ENCODE results near the gene H2BK1. TPM values are rescaled to one million over a fixed set of nuclear protein-coding genes. Genes with fewer than 3 reads are reported as not detected.

Gene H2BK1
- total and polyA plus RNA-seq, 2 experiments from 2014 or later: not detected

DNA sequence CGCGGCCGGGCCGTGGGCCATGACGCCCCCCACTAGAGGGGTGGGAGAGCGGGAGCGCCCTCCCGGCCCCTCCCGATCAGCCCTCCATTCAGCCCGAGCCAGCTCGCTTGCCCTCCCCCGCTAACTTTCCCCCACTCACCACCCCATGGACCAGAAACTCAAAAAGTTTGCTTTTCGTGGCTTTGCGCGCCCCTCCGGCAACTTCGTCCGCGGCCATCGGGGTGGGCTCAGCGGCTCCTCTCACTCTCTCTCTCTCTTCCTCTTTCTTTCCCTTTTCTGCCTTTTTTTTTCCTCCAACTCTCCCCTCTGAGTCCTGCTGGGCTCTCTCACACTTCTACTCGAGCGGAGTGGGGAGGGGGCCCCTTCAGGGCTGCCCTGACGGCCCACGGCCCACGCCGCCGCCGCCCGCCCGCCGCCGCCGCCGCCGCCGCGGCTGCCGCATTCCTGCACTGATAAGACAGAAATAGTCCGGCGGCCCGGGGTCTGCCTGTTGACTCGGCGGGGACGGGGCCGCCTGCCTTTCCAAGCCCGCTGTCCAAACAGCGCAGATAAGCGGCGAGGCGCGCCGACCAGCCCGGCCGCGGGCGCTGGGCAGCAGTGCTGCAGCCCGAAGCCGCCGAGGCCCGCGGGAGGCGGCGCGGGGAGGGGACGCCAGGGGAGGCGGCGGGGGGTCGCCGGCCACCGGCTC, 38.2 kb upstream of the H2BK1 start, which contains the start of gene SMARCD3:
Gene SMARCD3, minus strand, starts transcription at position 349 of the 688 bp plus-strand sequence. Its CDS starts 132 bp downstream, at position 217.
- Histone ChIP-seq H3K9me2 (replicated peaks; ENCODE audit: insufficient read depth) (no peaks in the 10 kb centered on the region), H3K9me3 (ENCODE audit: low read depth) (no peaks in the 10 kb centered on the region), H4K20me1 (ENCODE audit: insufficient read depth, poor library complexity, severe bottlenecking) (peaks cover 15% of the 10 kb centered on the region), H3K4me3 (peak within 1 kb of the TSS; percentile 87), H3K36me3 (replicated peaks; ENCODE audit: insufficient read depth, low read depth) (no peaks in the 10 kb centered on the region), H3K4me2 (peak within 1 kb of the TSS; percentile 93), H3K27me3 (no peaks in the 10 kb centered on the region), H3K4me1 (ENCODE audit: insufficient read depth) (peaks cover 66% of the 10 kb centered on the region), H2AFZ (peak within 1 kb of the TSS; percentile 70), H3K27ac (peak within 1 kb of the TSS; percentile 99), H3K79me2 (peaks cover 44% of the 10 kb centered on the region)
- WGBS (ENCODE audit: low lambda C conversion rate, missing lambda C conversion rate): under 1% methylated on average over 37 of the region's 71 CpGs
- peak; percentile 88 for DNase-seq (ENCODE audit: low spot score)
- TF ChIP-seq EZH2 (IDR thresholded peaks at IDR 0.05; ENCODE audit: borderline replicate concordance) (no peak), CTCF (IDR thresholded peaks at IDR 0.05; ENCODE audit: poor library complexity) (no peak), EZH2phosphoT487 (IDR thresholded peaks at IDR 0.05; ENCODE audit: low read depth, severe bottlenecking, unreplicated experiment) (no peak)

DNA sequence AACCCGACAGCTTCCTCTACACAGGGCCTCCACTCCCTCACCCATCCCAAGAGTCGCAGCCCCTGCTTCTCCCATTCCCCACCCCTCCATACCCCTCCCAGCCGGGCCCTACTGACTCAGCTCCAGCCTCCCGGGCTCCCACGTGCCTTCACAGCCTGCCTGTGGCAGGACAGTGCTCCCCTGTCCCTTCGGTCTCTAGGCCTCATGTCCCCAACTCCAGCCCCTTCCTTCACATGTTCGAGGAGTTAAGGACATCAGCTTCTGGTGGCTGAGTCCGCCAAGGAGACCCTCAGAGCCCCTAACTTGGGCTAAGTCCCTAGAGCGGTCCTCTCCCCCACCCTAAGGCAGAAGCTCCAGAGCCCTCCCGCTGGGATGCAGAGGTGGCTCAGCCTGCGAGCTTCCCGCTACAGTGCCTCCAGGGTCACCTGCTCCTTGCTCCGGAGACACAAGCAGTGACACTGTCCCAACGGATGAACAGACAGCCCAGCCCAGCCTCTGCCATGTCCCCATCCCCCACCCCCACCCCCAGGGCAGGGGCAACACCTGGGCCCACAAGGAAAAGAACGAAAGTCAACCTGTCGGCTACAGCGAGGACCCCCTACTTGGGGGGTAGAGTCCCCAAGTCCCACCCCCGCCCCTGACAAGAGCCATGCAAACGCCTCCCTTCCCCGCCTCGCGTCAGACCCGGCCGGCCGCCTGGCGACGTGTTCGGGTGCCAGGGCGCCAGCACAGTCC, 37.5 kb upstream of the H2BK1 start:
- H3K79me2 ChIP-seq: peaks cover 44% of the 10 kb centered on the region
- peak overlapping the region; percentile 99 for H3K27ac ChIP-seq
- H3K9me2 ChIP-seq (replicated peaks; ENCODE audit: insufficient read depth): no peaks in the 10 kb centered on the region
- peaks cover 15% of the 10 kb centered on the region for H4K20me1 ChIP-seq (ENCODE audit: insufficient read depth, poor library complexity, severe bottlenecking)
- peak overlapping the region; percentile 87 for H3K4me3 ChIP-seq
- WGBS (ENCODE audit: low lambda C conversion rate, missing lambda C conversion rate): 7% methylated on average over 24 of the region's 29 CpGs
- no peaks in the 10 kb centered on the region for H3K27me3 ChIP-seq
- peak; percentile 55 for DNase-seq (ENCODE audit: low spot score)
- H3K4me1 ChIP-seq (ENCODE audit: insufficient read depth): peaks cover 59% of the 10 kb centered on the region
- no peaks in the 10 kb centered on the region for H3K9me3 ChIP-seq (ENCODE audit: low read depth)
- peak overlapping the region; percentile 93 for H3K4me2 ChIP-seq
- no peaks in the 10 kb centered on the region for H3K36me3 ChIP-seq (replicated peaks; ENCODE audit: insufficient read depth, low read depth)
- no peak for TF ChIP-seq EZH2phosphoT487 (IDR thresholded peaks at IDR 0.05; ENCODE audit: low read depth, severe bottlenecking, unreplicated experiment)
- TF ChIP-seq EZH2 (IDR thresholded peaks at IDR 0.05; ENCODE audit: borderline replicate concordance): no peak
- no peak for TF ChIP-seq CTCF (IDR thresholded peaks at IDR 0.05; ENCODE audit: poor library complexity)
- peak overlapping the region; percentile 49 for H2AFZ ChIP-seq

- WGBS (ENCODE audit: low lambda C conversion rate, missing lambda C conversion rate): 38% methylated on average over 4 of the region's 4 CpGs
- Histone ChIP-seq H3K4me1 (ENCODE audit: insufficient read depth) (peaks cover 54% of the 10 kb centered on the region), H3K9me3 (ENCODE audit: low read depth) (no peaks in the 10 kb centered on the region), H3K9me2 (replicated peaks; ENCODE audit: insufficient read depth) (no peaks in the 10 kb centered on the region), H3K27me3 (no peaks in the 10 kb centered on the region), H3K27ac (peak overlapping the region; percentile 99), H2AFZ (no peak overlapping the region), H3K4me2 (peak overlapping the region; percentile 93), H3K36me3 (replicated peaks; ENCODE audit: insufficient read depth, low read depth) (no peaks in the 10 kb centered on the region), H3K4me3 (peak overlapping the region; percentile 87), H4K20me1 (ENCODE audit: insufficient read depth, poor library complexity, severe bottlenecking) (peaks cover 15% of the 10 kb centered on the region), H3K79me2 (peaks cover 44% of the 10 kb centered on the region)
- no peak for TF ChIP-seq EZH2 (IDR thresholded peaks at IDR 0.05; ENCODE audit: borderline replicate concordance)
- no peak for TF ChIP-seq EZH2phosphoT487 (IDR thresholded peaks at IDR 0.05; ENCODE audit: low read depth, severe bottlenecking, unreplicated experiment)
- TF ChIP-seq CTCF (IDR thresholded peaks at IDR 0.05; ENCODE audit: poor library complexity): no peak
- DNase-seq (ENCODE audit: low spot score): no peak
These were observed 36.7 kb upstream of the H2BK1 start for GRCh38 chr7:151246851-151247580.

Data from hepatocyte (in vitro differentiated cells).